NOMO-1 treated with DMSO at 0.1 percent for 48 hours (cell line): Measurements from ENCODE around the gene SERINC5.
"Not testable (repeated sequence)": the region's sequence is repeated elsewhere in the genome, so short reads cannot be mapped to it uniquely, and the experiment has no call there.

ENCODE experiments used
- DNase-seq: peaks from one replicate; lab custom pipeline; 2025; ENCODE audit not compliant: unreplicated experiment; lab: John Stamatoyannopoulos, UW

SERINC5 gene

GRCh38 chr5:80229902-80230255, 26.0 kb downstream of the SERINC5 start:
- no peak for DNase-seq

DNA sequence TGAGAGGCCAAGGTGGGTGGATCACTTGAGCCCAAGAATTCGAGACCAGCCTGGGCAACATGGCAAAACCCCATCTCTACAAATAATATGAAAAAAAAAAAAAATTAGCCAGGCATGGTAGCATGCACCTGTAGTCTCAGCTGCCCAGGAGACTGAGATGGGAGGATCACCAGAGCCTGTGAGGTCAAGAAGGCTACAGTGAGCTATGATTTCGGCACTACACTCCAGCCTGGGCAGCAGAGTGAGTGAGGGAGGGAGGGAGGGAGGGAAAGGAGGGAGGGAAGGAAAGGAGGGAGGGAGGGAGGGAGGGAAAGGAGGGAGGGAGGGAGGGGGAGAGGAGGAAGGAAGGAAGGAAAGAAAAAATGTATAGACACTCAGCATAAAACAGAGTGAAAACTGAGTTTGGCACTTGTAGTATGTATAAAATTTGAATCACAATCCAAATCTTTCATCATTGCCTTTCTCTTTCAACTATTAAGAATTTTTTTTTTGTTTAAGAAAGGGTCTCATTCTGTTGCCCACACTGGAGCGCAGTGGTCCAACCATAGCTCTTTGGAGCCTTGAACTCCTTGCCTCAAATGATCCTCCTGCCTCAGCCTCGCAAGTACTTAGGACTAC, 27.8 kb downstream of the SERINC5 start:
- no peak for DNase-seq

DNA sequence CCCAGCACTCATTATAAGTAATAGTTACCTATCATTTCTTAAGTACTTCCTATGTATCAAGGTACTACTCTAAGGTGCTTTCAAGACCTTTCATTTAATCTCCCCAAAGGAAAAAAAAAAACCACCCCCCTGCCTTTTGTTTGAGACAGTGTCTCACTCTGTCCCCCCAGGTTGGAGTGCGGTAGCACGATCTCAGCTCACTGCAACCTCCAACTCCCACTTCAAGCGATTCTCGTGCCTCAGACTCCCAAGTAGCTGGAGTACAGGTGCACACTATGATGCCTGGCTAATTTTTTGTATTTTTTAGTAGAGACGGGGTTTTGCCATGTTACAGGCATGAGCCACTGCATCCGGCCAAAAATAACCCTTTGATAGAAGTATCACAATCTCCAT, 29.9 kb downstream of the SERINC5 start:
- DNase-seq, result no peak

- DNase-seq, result no peak
Observed at GRCh38 chr5:80225189-80225933, 30.5 kb downstream of the SERINC5 start.

DNA sequence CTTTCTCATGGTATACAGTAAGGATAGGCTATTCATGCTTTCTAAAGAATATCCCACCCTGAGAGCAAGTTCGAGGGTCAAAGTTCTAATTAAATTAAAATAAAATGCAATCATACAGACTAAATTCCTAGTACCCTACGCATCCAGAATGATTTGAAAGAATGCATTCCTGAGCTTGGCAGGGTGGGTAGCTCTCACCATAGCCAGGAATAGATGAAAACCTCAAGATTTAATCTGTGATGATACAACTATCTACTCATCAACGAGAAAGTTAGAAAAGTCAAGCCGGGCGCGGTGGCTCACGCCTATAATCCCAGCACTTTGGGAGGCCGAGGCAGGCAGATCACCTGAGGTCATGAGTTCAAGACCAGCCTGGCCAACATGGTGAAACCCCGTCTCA, 32.3 kb downstream of the SERINC5 start:
- no peak for DNase-seq

- no peak for DNase-seq
Observed at GRCh38 chr5:80220245-80220897, 35.5 kb downstream of the SERINC5 start.

DNA sequence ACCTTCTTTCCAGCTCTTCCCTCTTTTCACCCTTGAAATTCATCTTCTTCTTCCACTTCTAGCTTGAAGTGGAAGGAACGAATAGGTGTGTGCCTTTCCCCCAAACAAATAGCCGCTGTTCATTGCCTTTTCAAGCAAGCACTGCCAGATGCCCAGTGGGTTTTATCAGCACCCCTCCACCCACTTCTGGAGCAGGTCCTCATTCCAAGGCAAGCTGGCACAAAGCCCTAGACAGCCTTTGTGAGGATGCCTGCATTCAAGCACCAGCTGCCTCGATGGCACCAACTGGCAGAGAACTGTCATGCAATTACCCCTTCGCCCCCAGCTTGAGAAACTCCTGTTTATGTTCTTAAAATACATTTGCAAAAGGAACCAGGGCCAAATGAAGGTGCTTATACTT, 36.5 kb downstream of the SERINC5 start:
- no peak for DNase-seq

DNA sequence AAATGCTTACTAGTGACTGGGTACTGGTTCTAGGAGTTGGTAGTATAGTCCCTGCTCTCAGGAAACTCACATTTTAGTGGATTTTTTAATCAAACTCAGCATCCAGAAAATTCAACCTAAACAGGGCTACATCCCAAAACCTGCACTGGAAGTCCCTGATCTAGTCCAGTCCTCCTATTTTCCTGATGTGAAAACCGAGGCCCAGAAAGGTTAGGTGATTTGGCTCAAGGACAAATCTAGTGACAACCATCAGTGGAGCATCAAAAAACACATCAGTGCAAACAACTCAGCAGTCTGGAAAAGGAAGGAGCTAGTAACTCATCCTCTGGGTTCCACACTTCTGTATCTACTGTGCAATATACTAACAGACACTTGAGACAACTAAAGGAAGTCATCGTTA, 38.2 kb downstream of the SERINC5 start:
- DNase-seq, result no peak

- no peak for DNase-seq
Observed at GRCh38 chr5:80216753-80217596, 38.9 kb downstream of the SERINC5 start.

DNA sequence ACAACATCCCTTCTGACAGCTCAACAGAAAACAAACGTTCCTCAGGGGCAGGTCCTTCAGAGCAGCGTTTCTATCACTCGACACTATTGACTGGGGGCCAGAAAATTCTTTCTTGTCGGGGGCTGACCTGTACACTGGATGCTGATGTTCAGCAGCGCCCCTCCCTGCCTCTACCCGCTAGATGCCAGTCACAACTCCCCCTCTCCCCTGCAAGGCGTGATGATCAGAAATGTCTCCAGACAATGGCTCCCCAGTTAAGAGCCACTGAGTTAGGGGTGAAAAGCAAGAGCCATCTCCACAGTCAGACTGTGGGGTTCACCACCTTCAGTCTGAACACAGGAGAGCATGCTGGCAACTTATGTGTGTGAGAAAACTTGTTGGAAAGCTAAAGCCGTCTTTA, 39.8 kb downstream of the SERINC5 start:
- DNase-seq, result no peak

- peak; percentile 51 for DNase-seq
Observed at GRCh38 chr5:80215523-80215922, 40.3 kb downstream of the SERINC5 start.

DNA sequence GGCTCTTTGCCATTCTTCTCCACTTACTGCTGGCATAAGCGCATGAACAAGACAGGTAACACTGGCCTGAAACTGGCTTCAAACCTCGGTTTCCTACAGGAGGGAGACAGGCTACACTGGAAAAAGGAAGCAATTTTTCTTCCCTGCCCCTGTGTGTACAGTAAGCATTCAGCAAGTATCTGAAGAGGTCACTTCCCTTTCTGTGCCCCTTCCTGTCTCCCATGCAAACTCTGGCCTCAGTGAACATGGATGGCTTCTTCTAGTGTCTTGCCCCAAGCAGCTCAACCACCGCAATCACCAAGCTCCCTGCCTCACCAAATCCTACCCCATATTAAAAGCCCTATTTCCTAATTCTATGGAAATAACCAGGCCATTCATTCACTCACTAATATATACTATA, 42.4 kb downstream of the SERINC5 start:
- DNase-seq, result peak; percentile 76

DNA sequence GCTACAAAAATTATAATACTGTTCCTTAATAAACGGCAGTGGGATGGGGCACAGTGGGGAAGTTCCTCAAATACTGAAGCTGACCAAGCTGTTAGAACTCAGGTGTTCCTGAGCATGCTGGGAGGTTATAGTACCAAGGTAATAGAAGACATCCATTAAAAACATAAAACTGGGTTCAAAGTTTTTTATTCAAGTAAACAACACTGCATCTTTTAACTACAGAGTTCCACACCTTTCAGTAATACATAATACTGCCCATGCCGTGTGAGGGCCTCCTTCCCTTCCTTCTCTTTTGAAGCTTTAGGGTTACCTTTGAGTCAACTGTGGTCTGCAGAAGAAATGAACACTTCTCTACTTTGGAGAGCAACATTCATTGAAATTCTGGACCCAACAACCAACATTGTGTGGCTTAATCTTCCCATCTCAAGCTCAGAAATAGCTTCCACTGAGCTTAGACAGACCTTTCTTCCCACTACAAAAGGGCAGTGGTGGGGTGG, 43.6 kb downstream of the SERINC5 start:
- DNase-seq, result no peak

DNA sequence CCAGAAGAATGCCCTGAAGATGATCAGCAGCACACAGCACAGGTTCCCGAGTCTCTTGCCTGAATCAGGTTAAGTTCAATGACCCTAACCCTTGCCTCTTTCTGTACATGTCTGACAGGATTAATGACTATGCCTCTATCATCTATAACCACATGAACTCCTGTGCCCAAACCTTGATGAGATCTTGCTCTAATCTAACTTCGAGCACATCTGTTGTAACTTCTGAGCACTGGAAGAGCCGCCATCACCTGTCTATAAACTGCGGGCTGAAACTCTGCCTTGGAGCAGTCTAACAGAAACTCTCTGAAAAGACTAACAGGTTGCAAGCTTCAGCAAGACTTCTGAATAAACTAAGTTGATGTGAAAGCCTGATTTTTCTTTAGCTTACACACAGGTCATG, 44.5 kb downstream of the SERINC5 start:
- DNase-seq, result no peak

GRCh38 chr5:80210014-80210413, 45.8 kb downstream of the SERINC5 start:
- DNase-seq, result no peak

- DNase-seq, result no peak
Observed at GRCh38 chr5:80208381-80208780, 47.5 kb downstream of the SERINC5 start.

GRCh38 chr5:80207832-80208231, 48.0 kb downstream of the SERINC5 start:
- no peak for DNase-seq

DNA sequence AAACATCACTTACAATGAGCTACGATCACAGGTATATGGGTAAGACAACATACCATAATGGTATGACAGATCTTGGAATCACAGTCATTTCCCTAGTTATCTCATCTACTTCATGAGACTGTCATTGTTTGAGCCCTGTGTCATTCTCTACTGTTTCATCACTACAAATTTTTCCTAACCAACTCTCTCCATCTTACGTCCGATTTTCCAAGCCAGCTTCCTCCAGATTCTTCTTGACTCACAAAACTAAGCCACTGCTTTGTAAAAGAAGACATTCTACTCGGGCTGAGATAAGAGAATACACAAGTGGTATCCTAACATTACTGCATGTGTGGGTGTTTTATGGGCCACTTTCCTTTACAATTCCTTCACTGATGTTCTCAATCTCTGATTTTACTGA, 49.6 kb downstream of the SERINC5 start:
- DNase-seq, result no peak

GRCh38 chr5:80205846-80206245, 50.0 kb downstream of the SERINC5 start:
- no peak for DNase-seq

DNA sequence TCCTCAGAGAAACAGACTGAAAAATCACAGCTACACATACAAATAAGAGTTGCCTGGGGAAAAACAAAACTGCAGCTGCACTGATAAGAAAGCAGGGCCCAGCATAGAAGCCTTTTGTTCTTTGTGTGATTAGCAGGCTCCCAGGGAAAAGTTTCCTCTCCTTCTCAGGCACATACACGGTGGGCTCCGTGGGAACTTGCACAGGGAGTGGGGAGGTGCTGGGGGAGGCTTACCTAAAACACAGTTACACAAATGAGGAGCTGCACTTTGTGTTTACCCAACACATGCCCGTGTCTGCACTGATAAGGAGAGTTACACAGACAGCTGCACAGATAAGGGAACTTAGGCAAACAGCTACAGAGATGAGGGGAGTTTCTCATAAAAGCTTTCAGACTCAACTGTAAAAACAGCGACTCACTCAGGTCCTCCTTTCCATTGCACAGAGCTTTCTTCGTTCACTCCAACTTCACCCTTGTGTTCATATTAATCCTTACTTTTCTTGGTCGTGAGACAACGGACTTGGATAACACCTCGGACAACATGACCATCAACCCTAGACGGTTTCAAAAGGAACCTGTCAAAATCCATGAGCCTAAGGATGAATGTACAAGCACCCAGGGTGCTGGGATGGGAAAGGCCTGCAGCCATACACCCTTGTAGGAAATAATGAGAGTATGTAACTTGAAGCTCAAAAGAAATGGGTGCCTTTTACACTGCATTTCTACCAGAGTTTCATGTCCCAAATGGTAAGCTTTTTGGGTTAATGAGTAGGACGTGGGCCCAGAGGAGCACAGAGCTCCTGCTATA, 50.8 kb downstream of the SERINC5 start:
- peak; percentile 74 for DNase-seq

DNA sequence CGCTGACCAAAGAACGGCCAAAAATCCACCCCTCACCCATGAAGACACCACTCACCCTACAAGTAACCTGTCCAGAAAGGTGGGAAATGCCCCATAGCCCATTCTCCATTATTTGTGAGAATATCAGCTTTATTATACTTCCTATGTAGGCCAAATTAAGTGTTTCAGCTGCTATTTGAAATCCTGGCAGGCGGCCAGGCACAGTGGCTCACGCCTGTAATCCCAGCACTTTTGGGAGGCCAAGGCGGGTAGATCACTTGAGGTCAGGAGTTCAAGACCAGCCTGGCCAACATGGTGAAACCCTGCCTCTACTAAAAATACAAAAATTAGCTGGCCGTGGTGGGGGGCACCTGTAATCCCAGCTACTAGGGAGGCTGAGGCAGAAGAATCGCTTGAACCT, 54.1 kb downstream of the SERINC5 start:
- DNase-seq, result not testable (repeated sequence)
